ENCODE measurements around the gene GET3.

The GET3 gene

GRCh38 chr19:12763100-12763499 is 25.8 kb downstream of the GET3 start:
- Histone ChIP-seq H3K4me3 (ENCODE audit: low read depth in 1 of 2, low read length in 2 of 2) (no peak overlapping the region), H3K79me2 (ENCODE audit: insufficient read depth, low read length) (no peaks in the 10 kb centered on the region), H3K27ac (ENCODE audit: low read length) (no peak overlapping the region), H3K9ac (ENCODE audit: low read depth, low read length) (no peak overlapping the region), H3K27me3 (ENCODE audit: insufficient read depth, low read length, poor library complexity) (no peaks in the 10 kb centered on the region), H3K9me3 (ENCODE audit: insufficient read depth, low read length, severe bottlenecking) (no peaks in the 10 kb centered on the region), H3K4me2 (ENCODE audit: insufficient read depth, low read length) (no peak overlapping the region), H4K20me1 (ENCODE audit: insufficient read depth, low read length) (no peaks in the 10 kb centered on the region), H2AFZ (ENCODE audit: low read depth, low read length) (no peak overlapping the region), H3K4me1 (ENCODE audit: insufficient read depth, low read length) (peaks cover 11% of the 10 kb centered on the region), H3K36me3 (ENCODE audit: insufficient read depth, low read length) (no peaks in the 10 kb centered on the region)
- DNase-seq (no peak), ATAC-seq (ENCODE audit: insufficient read depth, low read depth) (no peak)
- TF ChIP-seq EZH2 (IDR thresholded peaks at IDR 0.05; ENCODE audit: borderline replicate concordance, low read depth, low read length, severe bottlenecking) (no peak), CTCF (IDR thresholded peaks at IDR 0.05; ENCODE audit: borderline replicate concordance, extremely low read depth, low read length, poor library complexity, severe bottlenecking) (no peak)

GRCh38 chr19:12764698-12765097 is 27.4 kb downstream of the GET3 start:
- DNase-seq: no peak

GRCh38 chr19:12766051-12766521 is 28.8 kb downstream of the GET3 start:
- Histone ChIP-seq H3K79me2 (ENCODE audit: insufficient read depth, low read length) (no peaks in the 10 kb centered on the region), H2AFZ (ENCODE audit: low read depth, low read length) (peak overlapping the region; percentile 65)

More at GRCh38 chr19:12764698-12765097, 27.4 kb downstream of the GET3 start:
- TF ChIP-seq CTCF (IDR thresholded peaks at IDR 0.05; ENCODE audit: borderline replicate concordance, extremely low read depth, low read length, poor library complexity, severe bottlenecking) (no peak), EZH2 (IDR thresholded peaks at IDR 0.05; ENCODE audit: borderline replicate concordance, low read depth, low read length, severe bottlenecking) (no peak)
- peaks cover 11% of the 10 kb centered on the region for H3K4me1 ChIP-seq (ENCODE audit: insufficient read depth, low read length)
- H3K36me3 ChIP-seq (ENCODE audit: insufficient read depth, low read length): no peaks in the 10 kb centered on the region
- no peak overlapping the region for H3K4me3 ChIP-seq (ENCODE audit: low read depth in 1 of 2, low read length in 2 of 2)
- no peak overlapping the region for H2AFZ ChIP-seq (ENCODE audit: low read depth, low read length)
- no peak for ATAC-seq (ENCODE audit: insufficient read depth, low read depth)
- H3K27ac ChIP-seq (ENCODE audit: low read length): no peak overlapping the region
- H3K9me3 ChIP-seq (ENCODE audit: insufficient read depth, low read length, severe bottlenecking): no peaks in the 10 kb centered on the region
- no peak overlapping the region for H3K4me2 ChIP-seq (ENCODE audit: insufficient read depth, low read length)
- H4K20me1 ChIP-seq (ENCODE audit: insufficient read depth, low read length): no peaks in the 10 kb centered on the region
- no peaks in the 10 kb centered on the region for H3K27me3 ChIP-seq (ENCODE audit: insufficient read depth, low read length, poor library complexity)
- H3K79me2 ChIP-seq (ENCODE audit: insufficient read depth, low read length): no peaks in the 10 kb centered on the region
- no peak overlapping the region for H3K9ac ChIP-seq (ENCODE audit: low read depth, low read length)

More at GRCh38 chr19:12766051-12766521, 28.8 kb downstream of the GET3 start:
- no peaks in the 10 kb centered on the region for H3K36me3 ChIP-seq (ENCODE audit: insufficient read depth, low read length)
- peak overlapping the region in 1 of 2 experiments; percentile 45; a peak in 2 of 4 replicates for H3K4me3 ChIP-seq (ENCODE audit: low read depth in 1 of 2, low read length in 2 of 2)
- peak; percentile 87 for DNase-seq
- H3K9ac ChIP-seq (ENCODE audit: low read depth, low read length): peak overlapping the region; percentile 34; the same call in 1 of the 2 replicates
- no peaks in the 10 kb centered on the region for H3K9me3 ChIP-seq (ENCODE audit: insufficient read depth, low read length, severe bottlenecking)
- H3K4me2 ChIP-seq (ENCODE audit: insufficient read depth, low read length): peak overlapping the region; percentile 66
- no peaks in the 10 kb centered on the region for H4K20me1 ChIP-seq (ENCODE audit: insufficient read depth, low read length)
- peaks cover 9% of the 10 kb centered on the region for H3K4me1 ChIP-seq (ENCODE audit: insufficient read depth, low read length)
- peak; percentile 98 for ATAC-seq (ENCODE audit: insufficient read depth, low read depth)
- H3K27me3 ChIP-seq (ENCODE audit: insufficient read depth, low read length, poor library complexity): no peaks in the 10 kb centered on the region
- H3K27ac ChIP-seq (ENCODE audit: low read length): no peak overlapping the region
- TF ChIP-seq CTCF (IDR thresholded peaks at IDR 0.05; ENCODE audit: borderline replicate concordance, extremely low read depth, low read length, poor library complexity, severe bottlenecking) (peak; percentile 92), EZH2 (IDR thresholded peaks at IDR 0.05; ENCODE audit: borderline replicate concordance, low read depth, low read length, severe bottlenecking) (no peak)

All from DND-41 (cell line).